Heart left ventricle (tissue), 13 donors: ENCODE results near the gene FOXL1.

Experiments
- CTCF ChIP-seq, 12 donors: fragments of 200-600 bp; sonication (generic) in 4 of 12; IDR thresholded peaks; one replicate each; pipeline versions ENCODE4 v1.5.0 to v1.8.0; 2018 to 2022; ENCODE audit warnings: antibody characterized with exemption in 12 of 12, mild to moderate bottlenecking in 5 of 12
- POLR2A ChIP-seq, 2 donors: fragments of 450-650 bp; IDR thresholded peaks; one replicate each; pipeline ENCODE4 v1.6.1; 2017; ENCODE audit warnings: antibody characterized with exemption in 2 of 2, mild to moderate bottlenecking in 2 of 2, moderate library complexity in 2 of 2
- donor health status: ischemic (EF 13 %, LVEDD 7.1; RV severe dilation, severe dysfunction).
- donor health status: DM: no; HTN: yes; CAD: no.
- donor health status: DM: no; HTN: no; CAD: no.
- donor health status: ischemic (EF 25% LVEDD 6.9; RV normal size, moderate dysfunction).
- donor health status: ischemic (EF 25% LVEDD 5.7; RV mildly dilated, moderate dysfunction).
- donor health status: ischemic (EF 35%, LVEDD 5.7; RV mildly dilated, moderate dysfunction).
- donor health status: nonischemic (EF 11% LVEDD 7.7; RV severe dilation, severe dysfunction).
- donor health status: DM: yes; HTN: yes; CAD: no.
- donor health status: PGD.
- donor health status: ischemic (EF 29% LVEDD 5.4; RV normal size, mild dysfunction).
- donor health status: nonischemic (EF 23%, LVEDD 6.1; RV moderate dilation, normal function).

- TF ChIP-seq CTCF (IDR thresholded peaks at IDR 0.05) (no peak), POLR2A (IDR thresholded peaks at IDR 0.05) (no peak)
These were observed 31.1 kb upstream of the FOXL1 start for GRCh38 chr16:86547286-86547685.
